ENCODE results near the gene P4HA2. TPM values are rescaled to one million over a fixed set of nuclear protein-coding genes. Genes with fewer than 3 reads are reported as not detected.

Gene P4HA2
- total and polyA plus RNA-seq, 2 of the 13 experiments (the other 11 are each of a cell fraction or from before 2014, with no cell fraction given) = 37.7 to 126 TPM

GRCh38 chr5:132226516-132227234, 978 bp downstream of the P4HA2 start (continued):
- TF ChIP-seq, protein P1, sequence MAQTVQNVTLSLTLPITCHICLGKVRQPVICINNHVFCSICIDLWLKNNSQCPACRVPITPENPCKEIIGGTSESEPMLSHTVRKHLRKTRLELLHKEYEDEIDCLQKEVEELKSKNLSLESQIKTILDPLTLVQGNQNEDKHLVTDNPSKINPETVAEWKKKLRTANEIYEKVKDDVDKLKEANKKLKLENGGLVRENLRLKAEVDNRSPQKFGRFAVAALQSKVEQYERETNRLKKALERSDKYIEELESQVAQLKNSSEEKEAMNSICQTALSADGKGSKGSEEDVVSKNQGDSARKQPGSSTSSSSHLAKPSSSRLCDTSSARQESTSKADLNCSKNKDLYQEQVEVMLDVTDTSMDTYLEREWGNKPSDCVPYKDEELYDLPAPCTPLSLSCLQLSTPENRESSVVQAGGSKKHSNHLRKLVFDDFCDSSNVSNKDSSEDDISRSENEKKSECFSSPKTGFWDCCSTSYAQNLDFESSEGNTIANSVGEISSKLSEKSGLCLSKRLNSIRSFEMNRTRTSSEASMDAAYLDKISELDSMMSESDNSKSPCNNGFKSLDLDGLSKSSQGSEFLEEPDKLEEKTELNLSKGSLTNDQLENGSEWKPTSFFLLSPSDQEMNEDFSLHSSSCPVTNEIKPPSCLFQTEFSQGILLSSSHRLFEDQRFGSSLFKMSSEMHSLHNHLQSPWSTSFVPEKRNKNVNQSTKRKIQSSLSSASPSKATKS (CRISPR knock-in tag; IDR thresholded peaks at IDR 0.05) = no peak
- TF ChIP-seq THAP7 (CRISPR knock-in tag; IDR thresholded peaks at IDR 0.05) = 0 out of 2 replicates have a peak, but pooled peaks have one; percentile 71
- no peak for TF ChIP-seq ZFP36L2 (CRISPR knock-in tag; IDR thresholded peaks at IDR 0.05)
- TF ChIP-seq REXO4 (CRISPR knock-in tag; IDR thresholded peaks at IDR 0.05; ENCODE audit: borderline replicate concordance) = no peak
- 0 out of 2 replicates have a peak, but pooled peaks have one; percentile 5 for TF ChIP-seq ZNF34 (CRISPR knock-in tag; IDR thresholded peaks at IDR 0.05; ENCODE audit: borderline replicate concordance)
- TF ChIP-seq, protein P2, sequence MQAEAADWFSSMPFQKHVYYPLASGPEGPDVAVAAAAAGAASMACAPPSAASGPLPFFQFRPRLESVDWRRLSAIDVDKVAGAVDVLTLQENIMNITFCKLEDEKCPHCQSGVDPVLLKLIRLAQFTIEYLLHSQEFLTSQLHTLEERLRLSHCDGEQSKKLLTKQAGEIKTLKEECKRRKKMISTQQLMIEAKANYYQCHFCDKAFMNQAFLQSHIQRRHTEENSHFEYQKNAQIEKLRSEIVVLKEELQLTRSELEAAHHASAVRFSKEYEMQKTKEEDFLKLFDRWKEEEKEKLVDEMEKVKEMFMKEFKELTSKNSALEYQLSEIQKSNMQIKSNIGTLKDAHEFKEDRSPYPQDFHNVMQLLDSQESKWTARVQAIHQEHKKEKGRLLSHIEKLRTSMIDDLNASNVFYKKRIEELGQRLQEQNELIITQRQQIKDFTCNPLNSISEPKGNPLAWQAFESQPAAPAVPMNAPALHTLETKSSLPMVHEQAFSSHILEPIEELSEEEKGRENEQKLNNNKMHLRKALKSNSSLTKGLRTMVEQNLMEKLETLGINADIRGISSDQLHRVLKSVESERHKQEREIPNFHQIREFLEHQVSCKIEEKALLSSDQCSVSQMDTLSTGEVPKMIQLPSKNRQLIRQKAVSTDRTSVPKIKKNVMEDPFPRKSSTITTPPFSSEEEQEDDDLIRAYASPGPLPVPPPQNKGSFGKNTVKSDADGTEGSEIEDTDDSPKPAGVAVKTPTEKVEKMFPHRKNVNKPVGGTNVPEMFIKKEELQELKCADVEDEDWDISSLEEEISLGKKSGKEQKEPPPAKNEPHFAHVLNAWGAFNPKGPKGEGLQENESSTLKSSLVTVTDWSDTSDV (CRISPR knock-in tag; IDR thresholded peaks at IDR 0.05) = no peak
- TF ChIP-seq TEAD2 (CRISPR knock-in tag; IDR thresholded peaks at IDR 0.05) = no peak
- TF ChIP-seq, protein P3, sequence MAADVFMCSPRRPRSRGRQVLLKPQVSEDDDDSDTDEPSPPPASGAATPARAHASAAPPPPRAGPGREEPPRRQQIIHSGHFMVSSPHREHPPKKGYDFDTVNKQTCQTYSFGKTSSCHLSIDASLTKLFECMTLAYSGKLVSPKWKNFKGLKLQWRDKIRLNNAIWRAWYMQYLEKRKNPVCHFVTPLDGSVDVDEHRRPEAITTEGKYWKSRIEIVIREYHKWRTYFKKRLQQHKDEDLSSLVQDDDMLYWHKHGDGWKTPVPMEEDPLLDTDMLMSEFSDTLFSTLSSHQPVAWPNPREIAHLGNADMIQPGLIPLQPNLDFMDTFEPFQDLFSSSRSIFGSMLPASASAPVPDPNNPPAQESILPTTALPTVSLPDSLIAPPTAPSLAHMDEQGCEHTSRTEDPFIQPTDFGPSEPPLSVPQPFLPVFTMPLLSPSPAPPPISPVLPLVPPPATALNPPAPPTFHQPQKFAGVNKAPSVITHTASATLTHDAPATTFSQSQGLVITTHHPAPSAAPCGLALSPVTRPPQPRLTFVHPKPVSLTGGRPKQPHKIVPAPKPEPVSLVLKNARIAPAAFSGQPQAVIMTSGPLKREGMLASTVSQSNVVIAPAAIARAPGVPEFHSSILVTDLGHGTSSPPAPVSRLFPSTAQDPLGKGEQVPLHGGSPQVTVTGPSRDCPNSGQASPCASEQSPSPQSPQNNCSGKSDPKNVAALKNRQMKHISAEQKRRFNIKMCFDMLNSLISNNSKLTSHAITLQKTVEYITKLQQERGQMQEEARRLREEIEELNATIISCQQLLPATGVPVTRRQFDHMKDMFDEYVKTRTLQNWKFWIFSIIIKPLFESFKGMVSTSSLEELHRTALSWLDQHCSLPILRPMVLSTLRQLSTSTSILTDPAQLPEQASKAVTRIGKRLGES (CRISPR knock-in tag; IDR thresholded peaks at IDR 0.05; ENCODE audit: borderline replicate concordance) = no peak
- TF ChIP-seq ZNF788 (CRISPR knock-in tag; IDR thresholded peaks at IDR 0.05; ENCODE audit: borderline replicate concordance) = 0 out of 2 replicates have a peak, but pooled peaks have one; percentile 51
- TF ChIP-seq ZNF350 (CRISPR knock-in tag; IDR thresholded peaks at IDR 0.05; ENCODE audit: borderline replicate concordance, low read depth) = 0 out of 2 replicates have a peak, but pooled peaks have one; percentile 21
- no peak for TF ChIP-seq TRIM22 (IDR thresholded peaks at IDR 0.05)
- no peak for TF ChIP-seq ZFAT (CRISPR knock-in tag; conservative IDR thresholded peaks at IDR 0.05)
- TF ChIP-seq HNRNPLL (IDR thresholded peaks at IDR 0.05; ENCODE audit: low read depth, low read length, poor library complexity, severe bottlenecking) = no peak
- no peak for TF ChIP-seq PHF5A (CRISPR knock-in tag; IDR thresholded peaks at IDR 0.05; ENCODE audit: low read depth, unreplicated experiment)
- no peak for TF ChIP-seq IRF9 (CRISPR knock-in tag; IDR thresholded peaks at IDR 0.05; ENCODE audit: borderline replicate concordance)
